GM12874 (cell line): ENCODE results near the gene TMEM106C.

Experiments
- TF ChIP-seq, protein P1 (sequence below): IDR thresholded peaks from 2 replicates; pipeline ENCODE4 v1.5.1; 2011; ENCODE audit warnings: low read depth, mild to moderate bottlenecking, control low read depth, low read length, moderate library complexity; ENCODE audit not compliant: insufficient read depth

TMEM106C gene

DNA sequence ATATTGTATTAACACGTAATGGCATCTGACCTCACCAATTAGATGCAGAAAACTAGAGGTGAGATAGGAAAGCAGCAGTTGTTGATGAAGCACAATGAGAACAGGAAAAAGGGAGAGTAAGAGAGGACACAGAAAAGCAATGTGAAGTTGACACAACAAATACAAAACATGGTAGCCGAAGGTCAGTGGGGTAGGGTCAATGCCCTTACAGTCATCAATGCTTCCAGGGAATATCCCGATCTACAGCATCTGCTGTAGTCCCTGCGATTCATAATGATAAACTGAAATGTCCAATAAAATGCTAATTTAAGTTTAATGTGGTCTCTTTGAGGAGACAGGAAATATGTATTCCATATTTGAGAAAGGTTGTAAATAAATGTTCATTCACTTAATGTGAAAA lies 43.8 kb downstream of the TMEM106C start:
- TF ChIP-seq, protein P1, sequence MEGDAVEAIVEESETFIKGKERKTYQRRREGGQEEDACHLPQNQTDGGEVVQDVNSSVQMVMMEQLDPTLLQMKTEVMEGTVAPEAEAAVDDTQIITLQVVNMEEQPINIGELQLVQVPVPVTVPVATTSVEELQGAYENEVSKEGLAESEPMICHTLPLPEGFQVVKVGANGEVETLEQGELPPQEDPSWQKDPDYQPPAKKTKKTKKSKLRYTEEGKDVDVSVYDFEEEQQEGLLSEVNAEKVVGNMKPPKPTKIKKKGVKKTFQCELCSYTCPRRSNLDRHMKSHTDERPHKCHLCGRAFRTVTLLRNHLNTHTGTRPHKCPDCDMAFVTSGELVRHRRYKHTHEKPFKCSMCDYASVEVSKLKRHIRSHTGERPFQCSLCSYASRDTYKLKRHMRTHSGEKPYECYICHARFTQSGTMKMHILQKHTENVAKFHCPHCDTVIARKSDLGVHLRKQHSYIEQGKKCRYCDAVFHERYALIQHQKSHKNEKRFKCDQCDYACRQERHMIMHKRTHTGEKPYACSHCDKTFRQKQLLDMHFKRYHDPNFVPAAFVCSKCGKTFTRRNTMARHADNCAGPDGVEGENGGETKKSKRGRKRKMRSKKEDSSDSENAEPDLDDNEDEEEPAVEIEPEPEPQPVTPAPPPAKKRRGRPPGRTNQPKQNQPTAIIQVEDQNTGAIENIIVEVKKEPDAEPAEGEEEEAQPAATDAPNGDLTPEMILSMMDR: no peak

- TF ChIP-seq, protein P1: no peak
Observed at GRCh38 chr12:48008349-48008748, 45.0 kb downstream of the TMEM106C start.

- TF ChIP-seq, protein P1: no peak
Observed at GRCh38 chr12:48008950-48009349, 45.6 kb downstream of the TMEM106C start.

GRCh38 chr12:48009471-48009870 lies 46.1 kb downstream of the TMEM106C start:
- TF ChIP-seq, protein P1: no peak

- TF ChIP-seq, protein P1: no peak
Observed at GRCh38 chr12:48010366-48010970, 47.1 kb downstream of the TMEM106C start.

DNA sequence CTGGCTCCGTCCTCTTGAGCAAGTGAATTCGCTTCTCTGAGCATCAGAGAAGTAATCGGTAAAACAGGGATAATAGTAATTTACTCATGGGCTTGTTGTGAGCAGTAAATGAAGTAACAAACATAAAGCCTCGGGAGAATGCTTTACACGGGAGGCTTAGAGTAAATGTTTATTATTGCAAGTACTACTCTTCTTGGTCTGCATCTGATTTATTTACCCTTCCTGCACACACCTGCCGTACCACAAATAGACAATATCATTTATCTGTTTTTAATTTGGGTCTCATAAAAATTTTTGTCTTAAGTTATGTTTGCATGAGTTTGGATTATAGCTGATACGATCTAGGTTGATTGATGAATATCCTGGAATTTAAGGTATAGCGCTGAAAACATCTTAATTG lies 48.7 kb downstream of the TMEM106C start:
- TF ChIP-seq, protein P1: no peak

GRCh38 chr12:48013287-48013686 lies 49.9 kb downstream of the TMEM106C start:
- TF ChIP-seq, protein P1: no peak
